HepG2 (cell line): Measurements from ENCODE around the gene HTRA1. TPM values are rescaled to one million over a fixed set of nuclear protein-coding genes. Genes with fewer than 3 reads are reported as not detected.

Experiments
- ATAC-seq: fragments of 200-7000 bp; cut with Tn5 transposase; 3 replicates; pipeline ENCODE4 v1.9.1; 2020; ENCODE audit warnings: mild to moderate bottlenecking, moderate library complexity
- BruUV-seq: library from RNA; stranded (reverse); fragments of 400-500 nt; replicated peaks from 2 replicates; lab custom pipeline; 2021; lab: Mats Ljungman, UMichigan
- CTCF ChIA-PET: fragments of 300-600 bp; formaldehyde crosslinking; extraction: SDS; loops from one replicate; lab custom pipeline; 2021; ENCODE audit warnings: low total read pairs, inconsistent platforms, low intra/inter-chr PET ratio; lab: Yijun Ruan, JAX
- POLR2A ChIA-PET: fragments of 350-600 bp; sonication (Branson Sonifier 250); formaldehyde crosslinking; loops from one replicate; lab custom pipeline; 2020; ENCODE audit warnings: antibody characterized with exemption, inconsistent platforms; lab: Yijun Ruan, JAX
- DNase-seq: peaks from one replicate; pipeline ENCODE4 v3.0.0-alpha.2; 2015; ENCODE audit warnings: low spot score
- FAIRE-seq: peaks from 3 replicates; lab custom pipeline; 2011; peaks lifted over from hg19 to GRCh38; lab: Jason Lieb, UNC
- H2AFZ ChIP-seq: one replicate; pipeline ENCODE4 v1.6.1; 2011; ENCODE audit warnings: low read length, inconsistent platforms
- H3K27ac ChIP-seq: fragments of 300-600 bp; 3 replicates; pipeline ENCODE4 v1.8.0; 2011; ENCODE audit warnings: mixed run types, mild to moderate bottlenecking, mixed read lengths, low read length, inconsistent platforms; ENCODE audit not compliant: insufficient read depth; ENCODE audit errors: extremely low read length
- H3K27me3 ChIP-seq, 2 experiments: fragments of 200-600 bp in 1 of 2; 2 replicates in 1 of 2; 3 replicates in 1 of 2; pipeline versions ENCODE4 v1.6.0 to v1.8.0; 2011; ENCODE audit warnings: low read length in 2 of 2, mild to moderate bottlenecking in 2 of 2, moderate library complexity in 2 of 2, inconsistent platforms in 1 of 2; ENCODE audit not compliant: insufficient read depth in 2 of 2, control insufficient read depth in 1 of 2
- H3K36me3 ChIP-seq, 2 experiments: fragments of 200-600 bp in 1 of 2; replicated peaks in 1 of 2; 2 replicates in 1 of 2; 3 replicates in 1 of 2; pipeline versions ENCODE4 v1.5.1 to v1.8.0; 2011; ENCODE audit warnings: low read length in 2 of 2, inconsistent platforms in 1 of 2; ENCODE audit not compliant: insufficient read depth in 2 of 2, control insufficient read depth in 1 of 2
- H3K4me1 ChIP-seq: 2 replicates; pipeline ENCODE4 v1.5.1; 2012; ENCODE audit warnings: low read length, inconsistent platforms; ENCODE audit not compliant: insufficient read depth
- H3K4me2 ChIP-seq: 2 replicates; pipeline ENCODE4 v1.6.0; 2011; ENCODE audit warnings: low read depth, low read length, inconsistent platforms
- H3K4me3 ChIP-seq, 3 experiments: fragments of 200-600 bp in 1 of 3; sonication (generic), shearing (Covaris generic) in 1 of 3; replicated peaks in 1 of 3; 2 replicates each; pipeline ENCODE4 v1.5.1; 2011 to 2016; ENCODE audit warnings: low read length in 3 of 3, inconsistent platforms in 2 of 3, low read depth in 2 of 3, mild to moderate bottlenecking in 2 of 3, control low read depth in 1 of 3, mixed read lengths in 1 of 3; ENCODE audit not compliant: insufficient read depth in 1 of 3
- H3K79me2 ChIP-seq: one replicate; pipeline ENCODE4 v1.6.1; 2011; ENCODE audit warnings: low read length, inconsistent platforms; ENCODE audit not compliant: insufficient read depth
- H3K9ac ChIP-seq: 2 replicates; pipeline ENCODE4 v1.6.0; 2011; ENCODE audit warnings: mild to moderate bottlenecking, low read depth, low read length, inconsistent platforms; ENCODE audit not compliant: insufficient read depth
- H3K9me3 ChIP-seq: 2 replicates; pipeline ENCODE4 v1.5.1; 2012; ENCODE audit warnings: mild to moderate bottlenecking, low read length
- H4K20me1 ChIP-seq: 2 replicates; pipeline ENCODE4 v1.6.0; 2011; ENCODE audit warnings: inconsistent platforms, mild to moderate bottlenecking, low read length, moderate library complexity; ENCODE audit not compliant: insufficient read depth
- FOXA1 ChIP-seq, 2 experiments: fragments of 450-650 bp in 1 of 2; sonication (generic) in 1 of 2; formaldehyde crosslinking in 1 of 2; IDR thresholded peaks; 2 replicates each; pipeline versions ENCODE4 v1.4.0 to v1.6.1; 2016 to 2020; ENCODE audit warnings: missing genetic modification reagents in 1 of 2
- FOXA3 ChIP-seq: IDR thresholded peaks from 2 replicates; pipeline ENCODE4 v1.6.1; 2016; ENCODE audit warnings: missing genetic modification reagents, missing compliant biosample characterization
- KMT2A ChIP-seq: sonication (generic); formaldehyde crosslinking; IDR thresholded peaks from 2 replicates; pipeline ENCODE4 v1.4.0; 2020; ENCODE audit warnings: missing genetic modification reagents
- SP4 ChIP-seq: sonication (generic); formaldehyde crosslinking; IDR thresholded peaks from 2 replicates; pipeline ENCODE4 v1.8.1; 2023; ENCODE audit warnings: mild to moderate bottlenecking, missing genetic modification reagents
- ZNF446 ChIP-seq: sonication (generic); formaldehyde crosslinking; IDR thresholded peaks from 2 replicates; pipeline ENCODE4 v1.5.0; 2020; ENCODE audit warnings: mild to moderate bottlenecking, missing genetic modification reagents
- ZNF768 ChIP-seq: sonication (generic); formaldehyde crosslinking; IDR thresholded peaks from 2 replicates; pipeline ENCODE4 v1.4.0; 2020; ENCODE audit warnings: missing genetic modification reagents
- WGBS: methylation state at CpG from one replicate; pipeline ENCODE4 v1.1.6; 2017; ENCODE audit warnings: low lambda C conversion rate; 5-methylcytosine and 5-hydroxymethylcytosine counted together
- in situ Hi-C: cut with HindIII; loops from 2 replicates; pipeline ENCODE4 v1.10.0; 2017; ENCODE audit warnings: low pct_unique_long_range_greater_than_20kb; ENCODE audit not compliant: extremely low pct_ligation_motif_present
- intact Hi-C: fragments of 100-400 bp; cut with micrococcal nuclease; formaldehyde crosslinking; loops from one replicate; pipeline ENCODE4 v1.10.0; 2022; ENCODE audit not compliant: unreplicated experiment
- polyA plus RNA-seq, 8 experiments: library from polyadenylated mRNA; depleted of rRNA in 3 of 8; stranded (reverse) in 7 of 8; unstranded in 1 of 8; fragments of >200 nt; fragmentation: Illumina TruSeq in 4 of 8; extraction: Trizol in 4 of 8; gene quantifications; 2 replicates each; pipeline versions ENCODE4 v1.2.1 to v1.2.3, GENCODE V29; 2011 to 2016; ENCODE audit warnings: low read depth in 4 of 8, missing spikeins in 1 of 8, mixed read lengths in 1 of 8; ENCODE audit not compliant: insufficient read depth in 1 of 8
- total RNA-seq, 5 experiments: library from RNA; depleted of rRNA; stranded (reverse); fragments of >200 nt; fragmentation: Illumina TruSeq; extraction: Trizol; gene quantifications; 2 replicates each; pipeline ENCODE4 v1.2.3, GENCODE V29; 2016; ENCODE audit warnings: low read depth in 1 of 5
- TF ChIP-seq, protein P1 (sequence below): sonication (generic); formaldehyde crosslinking; IDR thresholded peaks from 2 replicates; pipeline ENCODE4 v1.4.0; 2020; ENCODE audit warnings: missing genetic modification reagents
- TF ChIP-seq, protein P2 (sequence below): sonication (generic); formaldehyde crosslinking; IDR thresholded peaks from 2 replicates; pipeline ENCODE4 v1.5.0; 2020; ENCODE audit warnings: missing genetic modification reagents, mild to moderate bottlenecking, borderline replicate concordance

Gene HTRA1
- total and polyA plus RNA-seq, 2 of the 13 experiments (the other 11 are each of a cell fraction or from before 2014, with no cell fraction given) = 0.11 to 0.40 TPM

DNA sequence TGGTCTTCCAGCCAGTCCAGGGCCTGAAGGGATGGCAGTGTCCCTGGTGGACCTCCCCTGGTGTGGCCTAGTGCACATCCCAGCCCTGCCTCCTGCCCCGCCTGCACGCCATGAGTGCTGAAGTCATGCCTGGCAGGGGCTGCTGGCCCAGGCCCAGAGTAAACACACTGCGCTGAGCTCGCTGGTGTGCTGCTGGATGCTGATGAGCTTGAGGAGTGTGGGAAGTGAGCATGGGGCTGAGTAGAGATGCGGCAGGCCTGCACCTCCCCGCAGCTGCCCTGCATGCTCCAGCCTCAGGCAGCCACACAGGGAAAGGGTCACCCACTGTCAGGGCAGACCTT lies 43.2 kb downstream of the HTRA1 start:
- BruUV-seq = no TSS peak
- in situ Hi-C loops (no loop called here), intact Hi-C loops (no loop called here)
- Histone ChIP-seq H4K20me1 (no peaks in the 10 kb centered on the region), H3K79me2 (no peaks in the 10 kb centered on the region), H3K4me3 (no peak overlapping the region), H2AFZ (no peak overlapping the region), H3K9ac (no peak overlapping the region), H3K4me1 (no peaks in the 10 kb centered on the region), H3K9me3 (no peaks in the 10 kb centered on the region), H3K4me2 (no peak overlapping the region), H3K27me3 (peaks cover 5 to 35% of the 10 kb centered on the region in 2 experiments; a peak in 4 of 5 replicates), H3K36me3 (no peaks in the 10 kb centered on the region), H3K27ac (no peak overlapping the region)
- ATAC-seq (peak; percentile 67), DNase-seq (no peak), FAIRE-seq (no peak)
- POLR2A ChIA-PET = no interaction called here
- peak; percentile 43 for TF ChIP-seq FOXA3
- TF ChIP-seq SP4 (CRISPR knock-in tag) = no peak
- TF ChIP-seq ZNF446 (CRISPR knock-in tag) = no peak
- 0 out of 2 replicates have a peak, but pooled peaks have one; percentile 12 for TF ChIP-seq ZNF768 (CRISPR knock-in tag)
- TF ChIP-seq, protein P1, sequence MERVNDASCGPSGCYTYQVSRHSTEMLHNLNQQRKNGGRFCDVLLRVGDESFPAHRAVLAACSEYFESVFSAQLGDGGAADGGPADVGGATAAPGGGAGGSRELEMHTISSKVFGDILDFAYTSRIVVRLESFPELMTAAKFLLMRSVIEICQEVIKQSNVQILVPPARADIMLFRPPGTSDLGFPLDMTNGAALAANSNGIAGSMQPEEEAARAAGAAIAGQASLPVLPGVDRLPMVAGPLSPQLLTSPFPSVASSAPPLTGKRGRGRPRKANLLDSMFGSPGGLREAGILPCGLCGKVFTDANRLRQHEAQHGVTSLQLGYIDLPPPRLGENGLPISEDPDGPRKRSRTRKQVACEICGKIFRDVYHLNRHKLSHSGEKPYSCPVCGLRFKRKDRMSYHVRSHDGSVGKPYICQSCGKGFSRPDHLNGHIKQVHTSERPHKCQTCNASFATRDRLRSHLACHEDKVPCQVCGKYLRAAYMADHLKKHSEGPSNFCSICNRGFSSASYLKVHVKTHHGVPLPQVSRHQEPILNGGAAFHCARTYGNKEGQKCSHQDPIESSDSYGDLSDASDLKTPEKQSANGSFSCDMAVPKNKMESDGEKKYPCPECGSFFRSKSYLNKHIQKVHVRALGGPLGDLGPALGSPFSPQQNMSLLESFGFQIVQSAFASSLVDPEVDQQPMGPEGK (CRISPR knock-in tag) = 0 out of 2 replicates have a peak, but pooled peaks have one; percentile 16
- TF ChIP-seq FOXA1 (IDR thresholded peaks at IDR 0.05) = no peak
- TF ChIP-seq FOXA1 (CRISPR knock-in tag; IDR thresholded peaks at IDR 0.05) = peak; percentile 73
- no peak for TF ChIP-seq KMT2A (CRISPR knock-in tag)
- TF ChIP-seq, protein P2, sequence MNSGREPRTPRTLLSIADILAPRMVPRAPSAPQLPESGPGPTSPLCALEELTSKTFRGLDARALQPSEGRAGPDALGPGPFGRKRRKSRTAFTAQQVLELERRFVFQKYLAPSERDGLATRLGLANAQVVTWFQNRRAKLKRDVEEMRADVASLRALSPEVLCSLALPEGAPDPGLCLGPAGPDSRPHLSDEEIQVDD (CRISPR knock-in tag) = no peak
- CTCF ChIA-PET = no interaction called here
- 0% methylated on average over 2 of the region's 6 CpGs for WGBS
